SK-N-SH treated with all-trans-retinoic acid at 6 μM for 48 hours (cell line): ENCODE results near the gene BCL2L13.
A peak's percentile ranks its signal among the peaks of the same experiment; 100 is the strongest.

Experiments used
- ATAC-seq: fragments of 200-7000 bp; cut with Tn5 transposase; 3 replicates; pipeline ENCODE4 v1.9.1; 2020; ENCODE audit warnings: mild to moderate bottlenecking, moderate library complexity
- ARNTL ChIP-seq: fragments of 450-650 bp; formaldehyde crosslinking; IDR thresholded peaks from 2 replicates; pipeline ENCODE4 v1.5.0; 2020; ENCODE audit warnings: low read depth, mild to moderate bottlenecking, moderate library complexity, borderline replicate concordance
- BACH2 ChIP-seq: fragments of 250-450 bp; sonication (Bioruptor Pico); IDR thresholded peaks from 2 replicates; pipeline ENCODE4 v1.9.0; 2021; ENCODE audit warnings: mild to moderate bottlenecking, borderline replicate concordance
- CREB5 ChIP-seq: fragments of 250-450 bp; sonication (Bioruptor Pico); IDR thresholded peaks from 2 replicates; pipeline ENCODE4 v1.5.1; 2020; ENCODE audit warnings: low read depth, mild to moderate bottlenecking, moderate library complexity
- CSDC2 ChIP-seq: fragments of 250-450 bp; sonication (Bioruptor Pico); IDR thresholded peaks from 2 replicates; pipeline ENCODE4 v1.5.0; 2020; ENCODE audit warnings: mild to moderate bottlenecking, moderate library complexity
- CSRNP3 ChIP-seq: fragments of 250-450 bp; sonication (Bioruptor Pico); IDR thresholded peaks from 2 replicates; pipeline ENCODE4 v1.5.1; 2021; ENCODE audit warnings: mild to moderate bottlenecking, moderate library complexity
- ISL1 ChIP-seq: fragments of 250-450 bp; sonication (Bioruptor Pico); IDR thresholded peaks from 2 replicates; pipeline ENCODE4 v2.1.2; 2022; ENCODE audit warnings: mild to moderate bottlenecking, moderate library complexity
- OSR1 ChIP-seq: fragments of 250-450 bp; sonication (Bioruptor Pico); IDR thresholded peaks from 2 replicates; pipeline ENCODE4 v1.8.0; 2022; ENCODE audit warnings: moderate library complexity, mild to moderate bottlenecking, inconsistent platforms
- PATZ1 ChIP-seq: fragments of 250-450 bp; sonication (Bioruptor Pico); IDR thresholded peaks from 2 replicates; pipeline ENCODE4 v1.8.0; 2020; ENCODE audit warnings: mild to moderate bottlenecking, moderate library complexity, borderline replicate concordance
- POU6F1 ChIP-seq: fragments of 250-450 bp; sonication (Bioruptor Pico); IDR thresholded peaks from 2 replicates; pipeline ENCODE4 v1.8.0; 2021; ENCODE audit warnings: low read depth, mild to moderate bottlenecking, moderate library complexity, borderline replicate concordance
- PPARA ChIP-seq: fragments of 250-450 bp; sonication (Bioruptor Pico); IDR thresholded peaks from 2 replicates; pipeline ENCODE4 v1.5.0; 2020; ENCODE audit warnings: mild to moderate bottlenecking, borderline replicate concordance
- RARB ChIP-seq: fragments of 250-450 bp; sonication (Bioruptor Pico); IDR thresholded peaks from 2 replicates; pipeline ENCODE4 v1.8.0; 2021; ENCODE audit warnings: mild to moderate bottlenecking, moderate library complexity
- SNAI2 ChIP-seq: fragments of 250-450 bp; sonication (Bioruptor Pico); IDR thresholded peaks from 2 replicates; pipeline ENCODE4 v1.5.0; 2020; ENCODE audit warnings: mild to moderate bottlenecking, moderate library complexity
- TOX ChIP-seq: fragments of 250-450 bp; sonication (Bioruptor Pico); IDR thresholded peaks from 2 replicates; pipeline ENCODE4 v1.8.0; 2021; ENCODE audit warnings: mild to moderate bottlenecking, moderate library complexity, borderline replicate concordance
- TSHZ2 ChIP-seq: fragments of 250-450 bp; sonication (Bioruptor Pico); IDR thresholded peaks from 2 replicates; pipeline ENCODE4 v1.5.0; 2020; ENCODE audit warnings: mild to moderate bottlenecking, moderate library complexity
- ZC3H10 ChIP-seq: fragments of 250-450 bp; sonication (Bioruptor Pico); IDR thresholded peaks from 2 replicates; pipeline ENCODE4 v1.5.1; 2021; ENCODE audit warnings: mild to moderate bottlenecking, moderate library complexity
- ZFP3 ChIP-seq: fragments of 250-450 bp; sonication (Bioruptor Pico); IDR thresholded peaks from 2 replicates; pipeline ENCODE4 v1.5.0; 2020; ENCODE audit warnings: mild to moderate bottlenecking, moderate library complexity
- ZFP30 ChIP-seq: fragments of 450-650 bp; formaldehyde crosslinking; IDR thresholded peaks from 2 replicates; pipeline ENCODE4 v1.5.0; 2022; ENCODE audit warnings: mild to moderate bottlenecking, moderate library complexity
- ZNF565 ChIP-seq: fragments of 450-650 bp; formaldehyde crosslinking; conservative IDR thresholded peaks from 2 replicates; pipeline ENCODE4 v1.5.0; 2020; ENCODE audit warnings: low read depth, mild to moderate bottlenecking, moderate library complexity
- ZNF70 ChIP-seq: fragments of 450-650 bp; formaldehyde crosslinking; IDR thresholded peaks from 2 replicates; pipeline ENCODE4 v1.5.0; 2020; ENCODE audit warnings: mild to moderate bottlenecking, moderate library complexity
- ZNF8 ChIP-seq: fragments of 450-650 bp; formaldehyde crosslinking; IDR thresholded peaks from 2 replicates; pipeline ENCODE4 v1.5.0; 2020; ENCODE audit warnings: mild to moderate bottlenecking, moderate library complexity

BCL2L13 gene

GRCh38 chr22:17675584-17675983, 37.0 kb downstream of the BCL2L13 start:
- ATAC-seq: no peak

GRCh38 chr22:17678817-17679385, 40.3 kb downstream of the BCL2L13 start:
- TF ChIP-seq ISL1 (CRISPR knock-in tag) (peak; percentile 48), ZNF565 (CRISPR knock-in tag) (no peak)
- TF ChIP-seq, all 23 proteins: peak for 1
- ATAC-seq: peak; percentile 25; the same call in 1 of the 3 replicates

More at GRCh38 chr22:17675584-17675983, 37.0 kb downstream of the BCL2L13 start:
- TF ChIP-seq ZNF70 (CRISPR knock-in tag): no peak
- TF ChIP-seq SNAI2 (CRISPR knock-in tag): no peak
- no peak for TF ChIP-seq RARB
- TF ChIP-seq ZNF565 (CRISPR knock-in tag): no peak

GRCh38 chr22:17684245-17684644, 45.7 kb downstream of the BCL2L13 start:
- TF ChIP-seq OSR1 (CRISPR knock-in tag): no peak
- TF ChIP-seq ZC3H10 (CRISPR knock-in tag): no peak
- TF ChIP-seq POU6F1 (CRISPR knock-in tag): no peak
- TF ChIP-seq CREB5 (CRISPR knock-in tag): no peak
- no peak for TF ChIP-seq CSDC2 (CRISPR knock-in tag)
- TF ChIP-seq ZFP30 (CRISPR knock-in tag): no peak
- no peak for TF ChIP-seq ISL1 (CRISPR knock-in tag)
- TF ChIP-seq SNAI2 (CRISPR knock-in tag): no peak
- TF ChIP-seq ARNTL (CRISPR knock-in tag): no peak
- no peak for TF ChIP-seq ZNF70 (CRISPR knock-in tag)
- no peak for TF ChIP-seq ZNF565 (CRISPR knock-in tag)
- no peak for ATAC-seq

GRCh38 chr22:17692841-17693240, 54.3 kb downstream of the BCL2L13 start:
- TF ChIP-seq TSHZ2: no peak
- TF ChIP-seq ZC3H10 (CRISPR knock-in tag): no peak
- no peak for TF ChIP-seq OSR1 (CRISPR knock-in tag)
- no peak for TF ChIP-seq BACH2 (CRISPR knock-in tag)
- no peak for TF ChIP-seq ZFP3 (CRISPR knock-in tag)
- no peak for TF ChIP-seq TOX
- no peak for TF ChIP-seq ZNF8 (CRISPR knock-in tag)
- TF ChIP-seq ZNF70 (CRISPR knock-in tag): no peak
- TF ChIP-seq CREB5 (CRISPR knock-in tag): no peak
- TF ChIP-seq ZFP30 (CRISPR knock-in tag): no peak
- no peak for TF ChIP-seq ZNF565 (CRISPR knock-in tag)
- TF ChIP-seq PATZ1 (CRISPR knock-in tag): no peak
- TF ChIP-seq PPARA: no peak
- no peak for TF ChIP-seq POU6F1 (CRISPR knock-in tag)
- no peak for TF ChIP-seq ISL1 (CRISPR knock-in tag)
- TF ChIP-seq CSRNP3 (CRISPR knock-in tag): no peak
- ATAC-seq: no peak
